ENCODE data around the gene COTL1.

Gene COTL1

DNA sequence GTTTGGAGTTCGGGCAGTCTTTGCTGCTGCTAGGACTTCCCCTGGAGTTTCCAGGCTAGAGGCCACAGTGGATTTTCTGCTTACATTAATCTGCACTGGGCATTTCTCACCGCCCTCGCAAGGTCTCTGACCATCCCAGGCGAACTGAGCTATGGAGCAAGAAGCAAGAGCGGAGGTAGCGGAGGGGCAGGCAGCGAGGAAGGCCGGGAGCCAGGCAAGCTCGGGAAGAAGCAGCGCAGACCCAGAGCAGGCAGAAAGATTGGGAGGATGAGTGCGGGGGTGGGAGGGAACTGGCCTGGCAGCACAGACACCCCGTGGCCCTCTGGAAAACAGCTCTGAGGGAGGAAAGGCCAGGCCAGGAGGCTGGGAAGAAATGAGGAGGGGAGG, 3.8 kb downstream of the COTL1 start:
- no peak for DNase-seq (ENCODE audit: low spot score)

DNA sequence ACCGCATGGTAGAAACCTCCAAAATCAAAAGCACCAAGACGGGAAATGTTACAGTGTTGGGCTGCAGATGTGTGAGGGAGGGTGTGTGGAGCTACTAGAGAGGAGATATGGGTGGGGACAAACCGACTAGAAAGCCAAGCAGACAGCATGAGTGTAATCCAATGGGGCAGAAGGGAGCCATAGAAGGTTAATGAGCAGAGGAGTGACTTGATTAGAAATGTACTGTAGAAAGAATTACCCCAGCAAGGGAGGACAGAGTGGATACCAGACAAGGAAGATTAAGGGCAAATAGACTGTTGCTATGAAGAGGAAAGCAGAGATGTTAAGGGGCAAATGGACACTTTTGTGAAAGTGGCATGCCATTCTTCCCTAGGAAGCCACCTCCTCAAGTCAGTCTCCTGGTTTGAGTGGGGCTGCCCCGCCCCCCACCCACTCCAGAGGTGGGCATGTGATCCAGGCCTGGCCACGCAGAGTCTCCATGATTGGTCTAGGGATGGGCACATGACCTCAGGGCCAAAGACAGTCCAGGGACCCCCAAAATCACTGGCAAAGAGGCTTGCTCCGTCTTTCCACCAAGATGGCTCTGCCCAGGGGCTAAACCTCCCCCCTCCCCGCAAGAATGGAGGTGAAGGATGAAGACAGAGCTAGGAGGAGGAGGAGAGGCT, 4.3 kb downstream of the COTL1 start:
- no peak for DNase-seq (ENCODE audit: low spot score)

DNA sequence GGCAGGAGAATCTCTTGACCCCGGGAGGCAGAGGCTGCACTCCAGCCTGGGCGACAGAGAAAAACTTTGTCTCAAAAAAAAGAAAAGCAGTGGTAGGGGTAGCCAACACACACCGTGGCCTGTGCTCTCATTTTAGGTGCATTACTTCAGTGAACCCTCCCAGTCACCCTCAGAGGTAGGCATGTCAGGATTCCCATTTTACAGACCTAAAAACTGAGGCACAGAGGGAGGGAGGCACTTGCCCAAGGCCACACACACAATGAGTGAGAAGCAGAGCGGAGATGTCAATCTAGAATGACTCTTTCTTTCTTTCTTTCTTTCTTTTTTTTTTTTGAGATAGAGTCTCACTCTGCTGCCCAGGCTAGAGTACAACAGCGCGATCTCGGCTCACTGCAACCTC, 5.2 kb downstream of the COTL1 start:
- DNase-seq (ENCODE audit: low spot score), result no peak

GRCh38 chr16:84611041-84611440, 6.8 kb downstream of the COTL1 start:
- peak; percentile 37 for DNase-seq (ENCODE audit: low spot score)

DNA sequence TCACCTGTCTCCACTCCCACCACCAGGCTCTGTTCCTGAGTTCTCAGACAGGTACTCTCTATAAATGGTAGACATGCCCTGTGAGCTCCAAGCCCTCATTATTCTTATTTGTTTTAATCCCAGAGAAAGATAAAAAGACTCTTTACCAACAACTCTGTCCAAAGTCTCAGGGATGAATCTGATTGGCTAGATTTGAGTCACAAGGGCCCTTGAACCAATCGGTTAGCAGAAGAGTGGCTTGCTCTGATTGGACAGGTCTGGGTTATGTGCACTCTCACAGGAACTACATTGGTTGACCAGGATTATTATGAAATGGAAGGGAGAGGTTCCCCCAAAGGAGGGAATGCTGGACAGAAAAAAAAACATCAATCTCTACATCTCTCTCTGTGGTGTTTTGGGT, 7.5 kb downstream of the COTL1 start:
- DNase-seq (ENCODE audit: low spot score), result no peak

- no peak for DNase-seq (ENCODE audit: low spot score)
Observed at GRCh38 chr16:84609563-84610177, 8.2 kb downstream of the COTL1 start.

DNA sequence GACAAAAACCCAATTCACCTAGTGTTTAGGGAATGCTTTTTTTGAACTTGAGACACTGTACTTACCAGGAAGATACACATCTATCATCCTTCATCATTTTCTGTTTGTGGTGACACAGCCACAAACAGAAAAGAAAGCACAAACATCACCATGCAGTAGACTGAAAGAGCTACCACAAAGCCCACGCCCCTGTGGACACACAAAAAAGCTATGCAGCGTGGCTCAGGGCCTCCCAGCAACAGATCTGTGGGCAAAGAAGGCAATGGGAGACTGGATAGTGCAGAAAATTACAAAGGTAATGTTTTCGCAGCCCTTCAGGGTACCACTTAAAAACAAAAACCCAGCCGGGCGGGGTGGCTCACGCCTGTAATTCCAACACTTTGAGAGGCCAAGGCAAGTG, 9.6 kb downstream of the COTL1 start:
- DNase-seq (ENCODE audit: low spot score), result no peak

DNA sequence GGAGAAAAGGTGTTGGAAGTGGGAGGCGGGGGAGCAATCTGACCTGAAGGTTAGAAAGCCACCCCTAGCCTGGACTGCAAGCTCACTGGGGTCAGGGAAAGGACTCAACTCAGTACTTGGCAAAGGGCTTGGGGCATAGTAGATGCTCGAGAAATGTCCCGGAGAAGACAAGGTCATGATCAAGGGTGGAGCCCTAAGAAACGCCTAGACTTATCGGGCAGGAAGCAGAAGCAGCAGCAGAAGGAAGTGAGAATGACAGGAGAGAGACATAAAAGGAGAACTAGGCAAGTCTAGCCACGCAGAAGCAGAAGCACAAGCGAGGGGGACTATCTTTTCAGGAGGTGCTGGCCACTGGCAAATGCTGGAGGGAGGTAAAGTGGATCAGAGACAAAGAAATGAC, 10.2 kb downstream of the COTL1 start:
- no peak for DNase-seq (ENCODE audit: low spot score)

DNA sequence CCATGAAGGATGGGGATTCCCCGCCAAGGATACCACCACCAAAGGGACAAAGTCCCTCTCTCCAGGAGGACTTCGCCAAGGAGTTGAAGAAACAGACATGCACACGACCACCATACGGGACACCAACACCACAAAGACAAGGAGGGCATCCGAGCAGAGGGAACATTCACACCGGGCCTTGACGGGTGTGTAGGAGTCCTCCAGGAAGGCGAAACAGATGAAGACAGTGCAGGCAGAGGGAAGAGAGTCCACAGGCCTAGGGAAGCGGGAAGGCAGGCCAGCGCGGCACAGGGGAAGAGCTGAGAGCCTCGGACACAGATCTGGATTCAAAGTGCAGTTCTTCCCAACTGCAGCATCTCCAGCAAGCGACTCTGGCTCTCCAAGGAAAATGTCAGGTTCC, 10.8 kb downstream of the COTL1 start:
- no peak for DNase-seq (ENCODE audit: low spot score)

DNA sequence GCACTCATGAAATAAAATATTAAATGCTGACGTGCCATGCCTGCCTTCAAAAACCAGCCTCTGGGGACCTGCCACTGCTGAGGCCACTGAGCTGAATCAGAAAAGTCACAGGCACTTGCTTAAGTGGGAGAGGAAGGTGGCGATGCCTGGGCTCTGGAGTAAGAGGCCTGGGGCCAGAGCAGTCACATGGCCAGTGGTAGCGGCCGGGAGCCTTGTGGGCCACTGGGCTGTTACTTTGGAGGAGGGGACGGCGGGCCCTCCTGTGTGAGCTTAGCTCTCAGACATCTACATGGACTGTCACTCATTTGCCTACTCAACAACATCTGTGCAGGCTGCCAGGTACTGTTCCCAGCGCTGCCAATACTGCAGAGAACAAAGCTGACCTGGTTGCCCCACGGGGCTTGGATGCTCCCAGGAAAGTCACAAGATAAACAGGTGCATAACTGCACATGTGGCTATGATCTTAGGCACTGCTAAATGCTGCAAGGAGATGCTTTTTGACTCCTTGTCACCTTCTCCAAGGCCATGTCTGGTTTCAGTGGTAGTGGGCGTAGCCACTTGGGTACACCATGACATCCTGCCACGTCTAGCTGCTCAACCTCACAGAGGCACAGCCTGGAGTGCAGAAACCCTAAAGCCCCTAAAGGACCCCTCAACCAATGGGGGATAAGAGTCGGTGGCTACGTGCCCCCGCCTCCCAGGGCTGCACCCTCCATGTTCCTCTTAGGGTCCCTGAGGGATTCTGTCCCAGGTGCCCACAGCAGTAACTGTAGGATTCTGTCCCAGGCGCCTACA, 11.6 kb downstream of the COTL1 start:
- DNase-seq (ENCODE audit: low spot score), result no peak

DNA sequence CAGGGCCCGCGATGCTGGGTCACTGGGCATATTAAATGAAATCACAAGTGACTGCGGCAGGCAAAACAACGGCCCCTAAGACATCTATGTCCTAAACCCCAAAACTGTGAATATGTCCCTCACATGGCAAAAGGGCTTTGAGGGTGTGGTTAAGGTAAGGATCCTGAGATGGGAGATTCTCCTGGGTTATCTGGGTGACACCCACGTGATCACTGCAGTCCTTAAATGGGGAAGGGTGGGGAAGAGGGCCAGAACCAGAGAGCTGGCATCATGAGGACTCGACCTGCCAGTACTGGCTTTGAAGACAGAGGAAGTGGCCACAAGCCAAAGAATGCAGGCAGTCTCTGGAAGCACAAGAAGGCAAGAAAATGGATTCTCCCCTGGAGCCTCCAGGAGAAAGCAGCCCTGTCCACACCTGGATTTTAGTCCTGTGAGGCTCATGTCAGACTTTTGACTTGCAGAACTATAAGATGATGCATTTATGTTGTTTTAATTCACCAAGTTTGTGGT, 12.5 kb downstream of the COTL1 start:
- DNase-seq (ENCODE audit: low spot score), result no peak

GRCh38 chr16:84604477-84605013, 13.3 kb downstream of the COTL1 start:
- DNase-seq (ENCODE audit: low spot score), result no peak

- no peak for DNase-seq (ENCODE audit: low spot score)
Observed at GRCh38 chr16:84603940-84604339, 13.9 kb downstream of the COTL1 start.

DNA sequence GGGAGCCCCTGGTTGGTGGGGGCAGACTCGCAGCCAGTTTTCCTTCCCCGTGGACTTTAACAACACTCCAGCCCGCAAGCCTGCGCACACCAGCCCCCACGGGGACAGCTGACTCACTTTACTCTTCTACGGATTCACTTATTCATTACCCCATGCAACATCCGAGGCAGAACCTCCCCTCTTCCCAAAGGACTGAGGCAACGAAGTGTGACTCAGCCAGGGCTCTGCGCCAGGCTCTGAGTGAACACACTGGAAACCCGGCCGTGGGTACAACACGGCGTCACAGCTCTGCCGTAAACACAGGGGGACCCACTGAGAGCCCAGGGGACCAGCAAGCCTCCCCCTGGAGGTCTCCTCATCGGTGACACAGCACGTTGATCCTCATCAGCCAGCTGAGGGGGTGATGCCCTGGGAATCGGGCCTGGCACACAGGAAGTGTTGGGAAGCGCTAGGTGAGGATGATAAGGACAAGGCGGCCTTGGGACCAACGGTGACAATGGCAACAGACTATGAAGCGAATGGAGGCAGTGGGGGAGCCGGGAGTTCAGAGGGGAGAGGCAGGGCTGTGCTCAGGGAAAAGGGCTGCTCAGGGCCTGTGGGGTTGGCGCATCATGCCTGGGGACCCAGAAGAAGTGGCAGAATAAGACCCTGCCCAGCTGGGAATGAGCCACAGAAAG, 14.6 kb downstream of the COTL1 start:
- peak; percentile 95 for DNase-seq (ENCODE audit: low spot score)

- DNase-seq (ENCODE audit: low spot score), result no peak
Observed at GRCh38 chr16:84600343-84601229, 17.3 kb downstream of the COTL1 start.

GRCh38 chr16:84599521-84600202, 18.2 kb downstream of the COTL1 start:
- DNase-seq (ENCODE audit: low spot score), result peak; percentile 76

GRCh38 chr16:84598360-84598759, 19.5 kb downstream of the COTL1 start:
- no peak for DNase-seq (ENCODE audit: low spot score)

- DNase-seq (ENCODE audit: low spot score), result no peak
Observed at GRCh38 chr16:84597931-84598351, 19.9 kb downstream of the COTL1 start.

DNA sequence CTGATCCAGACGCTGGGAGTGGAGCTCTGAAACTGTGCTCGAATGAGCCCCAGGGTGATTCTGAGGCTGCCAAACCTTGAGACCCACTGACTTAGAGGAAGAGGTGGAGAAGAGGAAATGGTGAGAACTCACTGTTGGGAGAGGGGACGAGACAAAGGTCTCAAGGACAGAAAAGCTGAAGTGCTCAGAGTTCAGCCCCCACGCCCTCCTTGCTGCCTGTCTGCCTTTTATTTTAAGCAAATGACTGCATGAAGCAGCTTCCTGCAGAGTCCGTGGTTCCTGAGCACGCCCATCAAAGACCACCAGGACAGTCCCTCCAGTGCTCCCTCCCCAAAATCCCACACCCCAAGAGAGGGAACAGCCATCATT, 20.4 kb downstream of the COTL1 start:
- no peak for DNase-seq (ENCODE audit: low spot score)

DNA sequence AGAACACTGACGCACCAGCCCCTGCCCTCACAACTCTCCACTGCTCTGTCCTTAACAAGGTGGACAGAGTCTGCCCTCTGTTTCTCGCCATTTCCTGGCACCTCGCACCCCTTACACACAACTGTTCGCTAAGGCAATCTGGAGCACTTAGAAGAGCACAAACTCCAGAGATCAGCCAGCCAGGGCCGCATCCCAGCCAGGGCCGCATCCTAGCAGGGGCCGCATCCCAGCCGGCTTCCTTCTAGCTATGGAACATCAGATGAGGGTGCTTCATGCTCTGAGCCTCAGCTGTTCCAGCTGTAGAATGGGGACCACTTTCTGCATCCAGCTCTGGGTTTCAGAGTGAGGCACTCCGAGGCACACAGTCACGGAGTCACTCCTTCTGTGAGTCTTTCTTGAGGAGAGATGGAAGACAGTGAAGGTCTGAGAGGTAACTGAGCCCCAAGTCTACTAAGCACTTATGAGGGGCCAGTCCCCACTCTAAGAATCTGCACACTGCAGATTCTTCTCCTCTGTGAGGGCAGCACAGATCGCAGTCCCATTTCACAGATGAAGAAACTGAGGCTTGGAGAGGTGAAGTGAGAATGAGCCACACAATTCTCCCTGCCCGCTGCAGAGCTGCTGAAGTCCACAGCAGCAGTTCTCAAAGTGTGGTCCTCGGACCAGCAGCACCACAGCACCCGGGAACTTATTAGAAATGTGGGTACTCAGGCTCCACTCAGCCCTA, 20.9 kb downstream of the COTL1 start:
- DNase-seq (ENCODE audit: low spot score), result no peak
